Stimulated activated CD8-positive, alpha-beta memory T cell treated with anti-CD3 and anti-CD28 coated beads, Interleukin-4, amount 100 ng/mL, for 48 hours (primary cell): ENCODE results near the gene ETV6.
"Not testable (repeated sequence)": the region's sequence is repeated elsewhere in the genome, so short reads cannot be mapped to it uniquely, and the experiment has no call there.

Source experiments
- DNase-seq: peaks from one replicate; pipeline ENCODE4 v3.0.0-alpha.2; 2020

The ETV6 gene

GRCh38 chr12:11897923-11898322 lies 248.4 kb downstream of the ETV6 start:
- DNase-seq, result no peak

- peak; percentile 74 for DNase-seq
Measured at GRCh38 chr12:11901701-11902524, 252.4 kb downstream of the ETV6 start.

- DNase-seq, result no peak
Measured at GRCh38 chr12:11902525-11902875, 253.0 kb downstream of the ETV6 start.

- DNase-seq, result no peak
Measured at GRCh38 chr12:11904124-11904523, 254.7 kb downstream of the ETV6 start.

DNA sequence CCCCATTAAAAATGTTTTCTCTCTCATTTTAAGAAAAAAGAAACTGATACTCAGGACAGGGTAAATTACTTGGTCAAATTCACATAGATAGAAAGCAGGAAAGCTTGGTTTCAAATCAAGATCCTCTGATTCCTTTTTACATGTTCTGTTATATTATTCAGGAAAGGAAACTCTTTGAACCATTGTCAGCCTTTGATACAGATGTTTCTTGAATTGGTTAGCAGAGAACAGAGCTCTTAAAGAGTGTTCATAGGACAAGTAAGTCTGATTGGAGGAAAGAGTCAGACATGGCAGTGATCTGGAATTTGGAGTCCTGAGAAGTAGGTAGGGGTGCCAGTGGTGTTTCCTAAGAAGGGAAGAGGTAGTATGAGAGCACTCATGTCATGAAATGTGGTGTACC lies 256.1 kb downstream of the ETV6 start:
- no peak for DNase-seq

DNA sequence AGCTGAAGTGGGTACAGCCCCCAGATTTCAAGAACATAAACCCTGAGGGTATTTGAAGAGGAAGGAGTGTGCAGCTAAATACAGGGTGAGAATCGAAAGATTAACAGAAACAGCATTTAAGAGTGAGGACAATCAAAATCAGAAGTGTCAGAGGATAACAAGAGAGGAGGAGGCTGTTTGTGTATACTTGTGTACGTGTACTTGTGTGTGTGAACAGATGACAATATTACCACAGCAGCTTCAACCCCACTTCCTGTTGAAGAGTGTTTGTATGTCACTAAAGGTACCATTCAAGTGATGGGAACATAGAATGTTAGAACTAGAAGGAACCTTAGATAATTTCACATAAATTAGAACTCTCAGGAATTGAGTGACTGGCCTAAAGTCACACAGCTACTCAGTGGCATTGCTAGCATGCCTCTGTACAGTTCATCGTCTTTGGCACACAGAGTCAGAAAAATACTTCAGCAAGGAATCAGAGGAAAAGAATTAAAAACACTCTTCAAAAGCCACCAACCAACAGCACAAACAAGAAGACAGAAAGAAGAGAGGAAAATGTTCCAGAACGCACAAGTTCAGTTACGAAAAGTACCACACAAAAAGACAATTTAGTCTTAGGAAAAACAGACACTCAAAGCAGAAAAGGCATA lies 256.9 kb downstream of the ETV6 start:
- no peak for DNase-seq

- no peak for DNase-seq
Measured at GRCh38 chr12:11907625-11908024, 258.2 kb downstream of the ETV6 start.

- DNase-seq, result not testable (repeated sequence)
Measured at GRCh38 chr12:11909406-11909805, 259.9 kb downstream of the ETV6 start.

GRCh38 chr12:11916113-11916512 lies 266.6 kb downstream of the ETV6 start:
- DNase-seq, result no peak

GRCh38 chr12:11916771-11917170 lies 267.3 kb downstream of the ETV6 start:
- DNase-seq, result no peak

DNA sequence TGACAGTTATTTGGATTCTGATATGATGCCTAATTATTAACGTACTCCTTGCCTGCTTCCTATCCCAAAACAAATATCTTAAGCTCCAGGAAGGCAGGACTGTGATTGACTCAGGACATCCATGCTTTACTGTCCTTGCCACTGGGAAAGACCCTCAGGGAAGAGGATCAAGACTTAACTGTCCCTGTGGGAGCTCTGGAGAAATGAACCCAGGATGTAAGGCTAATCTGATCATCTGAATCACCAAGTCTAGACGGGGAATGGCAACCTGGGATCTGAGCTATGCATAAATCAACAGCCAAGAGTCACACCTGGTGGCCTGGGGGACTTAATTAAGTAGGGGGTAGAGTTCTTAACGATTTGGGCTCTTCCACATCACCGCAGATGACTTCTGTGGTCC lies 268.0 kb downstream of the ETV6 start:
- DNase-seq, result no peak

DNA sequence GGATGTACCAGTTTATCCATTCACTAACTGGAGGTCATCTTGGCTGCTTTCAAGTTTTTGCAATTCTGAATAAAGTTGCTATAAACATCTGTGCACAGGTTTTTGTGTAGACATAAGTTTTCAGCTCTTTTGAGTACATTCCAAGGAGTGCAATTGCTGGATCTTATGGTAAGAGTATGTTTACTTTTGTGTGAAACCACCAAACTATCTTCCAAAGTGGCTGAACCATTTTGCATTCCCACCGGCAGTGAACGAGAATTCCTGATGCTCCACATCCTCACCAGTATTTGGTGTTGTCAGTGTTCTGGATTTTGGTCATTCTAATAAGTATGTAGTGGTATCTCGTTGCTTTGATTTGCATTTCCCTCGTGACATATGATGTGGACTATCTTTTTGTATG lies 270.8 kb downstream of the ETV6 start:
- DNase-seq, result no peak

- DNase-seq, result no peak
Measured at GRCh38 chr12:11922361-11922760, 272.9 kb downstream of the ETV6 start.

DNA sequence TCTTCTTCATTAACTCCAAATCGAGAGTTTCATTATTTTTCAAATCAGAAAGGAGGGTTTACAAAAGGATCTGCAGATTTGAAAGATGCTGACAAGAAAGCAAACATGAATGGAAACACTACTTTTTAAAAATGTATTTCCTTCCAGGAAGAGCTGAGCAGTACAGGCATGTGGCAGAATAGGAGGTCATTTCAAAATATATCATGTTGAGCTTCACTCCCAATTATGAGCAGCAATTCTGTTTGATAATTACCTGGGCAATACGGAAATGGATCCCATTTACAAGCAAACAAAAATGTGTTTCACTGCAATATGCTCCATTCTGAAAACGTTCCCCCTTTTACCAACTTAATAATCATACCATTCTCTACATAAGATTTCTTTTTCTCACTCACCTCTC lies 273.6 kb downstream of the ETV6 start:
- DNase-seq, result no peak

DNA sequence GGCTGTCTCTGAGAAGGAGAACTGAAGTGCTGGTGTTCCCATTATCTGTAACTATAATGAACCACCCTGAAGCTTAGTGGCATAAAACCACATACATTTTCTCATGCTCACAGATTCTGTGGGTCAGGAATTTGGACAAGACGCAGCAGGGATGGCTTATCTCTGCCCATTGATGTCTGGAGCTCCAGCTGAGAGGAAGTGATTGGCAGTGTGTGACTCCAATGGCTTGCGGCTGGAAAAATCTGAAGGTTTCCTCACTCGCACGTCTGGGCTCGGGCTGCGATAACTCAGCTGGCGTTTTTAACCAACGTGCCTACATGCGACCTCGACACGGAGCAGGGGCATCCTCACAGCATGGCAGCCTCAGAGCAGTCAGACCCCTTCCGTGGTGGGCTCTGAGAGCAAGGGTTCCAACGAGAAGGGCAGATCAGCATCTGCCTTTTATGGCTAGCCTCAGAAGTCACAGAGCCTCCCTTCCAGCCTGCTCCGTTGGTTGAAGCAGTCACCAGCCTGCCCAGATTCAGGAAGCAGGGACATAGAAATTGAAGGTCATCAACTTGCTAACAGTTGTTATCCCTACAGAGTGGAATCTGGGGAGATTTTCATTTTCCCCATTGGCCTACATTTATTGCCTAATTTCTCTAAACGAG lies 277.9 kb downstream of the ETV6 start:
- DNase-seq, result no peak

DNA sequence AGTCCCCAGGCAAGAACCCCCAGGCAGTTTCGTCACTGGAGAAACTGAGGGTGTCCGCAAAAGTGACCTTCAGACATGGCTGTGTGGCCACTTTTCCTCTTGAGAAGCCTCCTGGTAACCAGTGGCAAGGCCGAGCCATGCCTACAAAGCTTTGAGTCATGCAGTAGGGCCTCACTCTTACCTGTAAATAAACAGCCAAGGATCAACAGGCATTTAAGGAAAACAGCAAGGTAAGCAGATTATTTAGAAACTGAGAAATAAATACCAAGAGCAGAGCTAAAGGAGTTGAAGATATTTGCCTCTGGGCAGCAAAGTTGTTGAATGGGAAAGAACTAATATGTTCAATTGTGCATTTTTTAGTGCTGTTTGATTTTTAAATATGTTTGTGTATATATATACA lies 280.2 kb downstream of the ETV6 start:
- no peak for DNase-seq

GRCh38 chr12:11939223-11939622 lies 289.7 kb downstream of the ETV6 start:
- DNase-seq, result no peak

DNA sequence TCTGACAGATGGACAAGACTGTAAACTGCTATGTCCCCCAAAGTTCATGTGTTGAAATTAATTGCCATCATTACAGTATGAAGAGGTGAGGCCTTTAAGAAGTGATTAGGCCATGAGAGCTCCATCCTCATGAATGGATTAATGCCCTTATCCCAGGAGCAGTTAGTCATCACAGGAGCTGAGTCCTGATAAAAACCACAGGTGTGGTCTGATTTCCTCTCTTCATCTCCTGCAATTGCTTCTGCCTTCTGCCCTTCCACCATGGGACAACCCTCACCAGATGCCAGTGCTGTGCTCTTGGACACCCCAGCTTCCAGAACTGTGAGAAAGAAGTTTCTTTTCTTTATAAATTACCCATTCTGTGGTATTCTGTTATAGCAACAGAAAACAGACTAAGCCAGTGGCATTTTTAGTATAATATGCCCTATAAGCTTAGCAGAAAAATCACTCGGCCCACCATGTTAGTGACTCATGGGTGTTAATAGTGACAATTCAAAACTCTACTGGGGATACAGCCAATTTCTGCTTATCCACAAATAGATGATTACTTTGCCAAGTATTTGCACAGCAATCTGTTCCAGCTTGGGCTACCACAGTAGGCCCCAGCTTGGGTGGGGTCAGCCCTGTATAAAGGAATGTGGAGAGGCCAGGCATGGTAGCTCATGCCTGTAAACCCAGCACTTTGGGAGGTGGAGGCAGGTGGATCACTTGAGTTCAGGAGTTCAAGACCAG lies 292.3 kb downstream of the ETV6 start:
- no peak for DNase-seq

GRCh38 chr12:11943919-11944700 lies 294.6 kb downstream of the ETV6 start:
- DNase-seq, result no peak
